Measurements from ENCODE around the gene SIGLEC5. TPM values are rescaled to one million over a fixed set of nuclear protein-coding genes. Genes with fewer than 3 reads are reported as not detected.

Gene SIGLEC5
- total and polyA plus RNA-seq, 2 of the 8 experiments (the other 6 are each of a cell fraction or from before 2014, with no cell fraction given): not detected

GRCh38 chr19:51639916-51640315 is 9.7 kb upstream of the SIGLEC5 start:
- Histone ChIP-seq H2BK12ac (ENCODE audit: low read depth, low read length) (no peak overlapping the region), H3K36me3 (ENCODE audit: control insufficient read depth in 2 of 4, insufficient read depth in 4 of 4, low read length in 3 of 4) (no peaks in the 10 kb centered on the region), H3K9me3 (ENCODE audit: insufficient read depth in 2 of 2, low read depth in 1 of 2, low read length in 1 of 2) (peaks cover 53 to 67% of the 10 kb centered on the region in 2 experiments), H2BK15ac (ENCODE audit: low read length) (no peak overlapping the region), H3K79me2 (ENCODE audit: control insufficient read depth in 1 of 2, insufficient read depth in 2 of 2, low read length in 2 of 2) (no peaks in the 10 kb centered on the region), H3K4ac (replicated peaks; ENCODE audit: insufficient read length, low read depth, low read length) (no peak overlapping the region), H2BK120ac (replicated peaks; ENCODE audit: low read depth, low read length) (no peak overlapping the region), H2AK5ac (ENCODE audit: low read depth, low read length) (no peak overlapping the region), H4K20me1 (replicated peaks in 1 of 2; ENCODE audit: control insufficient read depth in 1 of 2, insufficient read depth in 2 of 2, low read length in 2 of 2) (no peaks in the 10 kb centered on the region), H3K79me1 (ENCODE audit: low read depth, low read length) (no peaks in the 10 kb centered on the region), H3K4me2 (ENCODE audit: insufficient read depth in 1 of 2, low read depth in 2 of 2, low read length in 2 of 2) (no peak overlapping the region), H3K23me2 (ENCODE audit: low read depth, low read length) (no peaks in the 10 kb centered on the region), H3K18ac (ENCODE audit: extremely low read depth, low read length) (no peak overlapping the region), H2BK20ac (ENCODE audit: low read length) (no peak overlapping the region), H3K23ac (ENCODE audit: insufficient read length) (no peak overlapping the region), H3K27me3 (replicated peaks in 1 of 4; ENCODE audit: control insufficient read depth in 3 of 4, extremely low read depth in 1 of 4, insufficient read depth in 3 of 4, low read length in 3 of 4) (no peaks in the 10 kb centered on the region), H3K27ac (ENCODE audit: low read depth, low read length) (no peak overlapping the region), H2BK5ac (ENCODE audit: low read depth, low read length) (no peak overlapping the region), H3K14ac (ENCODE audit: insufficient read length) (no peak overlapping the region), H3K4me3 (ENCODE audit: extremely low read depth in 1 of 4, insufficient read depth in 2 of 4, low read depth in 3 of 4, low read length in 4 of 4) (no peak overlapping the region), H2AFZ (ENCODE audit: low read length) (no peak overlapping the region), H4K91ac (replicated peaks; ENCODE audit: insufficient read length, low read length) (no peak overlapping the region), H3K9ac (replicated peaks in 1 of 4; ENCODE audit: extremely low read depth in 1 of 4, low read depth in 3 of 4, low read length in 3 of 4) (no peak overlapping the region), H3K4me1 (replicated peaks in 1 of 4; ENCODE audit: control insufficient read depth in 3 of 4, insufficient read depth in 4 of 4, low read length in 3 of 4) (no peaks in the 10 kb centered on the region), H4K5ac (ENCODE audit: insufficient read length, low read depth, low read length) (no peak overlapping the region), H4K8ac (ENCODE audit: extremely low read depth, insufficient read depth, low read length) (no peak overlapping the region), H3K56ac (replicated peaks; ENCODE audit: insufficient read length, low read depth, low read length) (no peak overlapping the region)
- FAIRE-seq (no peak), DNase-seq (ENCODE audit: low read depth in 1 of 2, low spot score in 2 of 2) (no peak)
- ChIA-PET CTCF (ENCODE audit: partially characterized antibody) (interaction anchor here (0.6 to 2.0 kb wide), 8 partner anchors 17 to 538 kb away, joined by 3 to 7 read pairs (median 4); no protein-coding TSS in a partner anchor), POLR2A (ENCODE audit: partially characterized antibody) (interaction anchor here (0.7 kb wide), 1 partner anchor 21 kb away, joined by 3 read pairs; no protein-coding TSS in a partner anchor)
- WGBS, 2 experiments (ENCODE audit: extremely low coverage in 1 of 2, insufficient coverage in 1 of 2, insufficient read length in 1 of 2, insufficient replicate concordance in 2 of 2, low coverage in 1 of 2, low lambda C conversion rate in 2 of 2, missing lambda C conversion rate in 1 of 2): 74% methylated on average over 4 of the region's 4 CpGs; no CpG with 5 or more reads in 1 of the 2 experiments
- TF ChIP-seq KDM1A (IDR thresholded peaks at IDR 0.05; ENCODE audit: borderline replicate concordance, low read length): no peak
